Measurements from ENCODE around the gene ZBTB8OS.

The ZBTB8OS gene

GRCh38 chr1:32611859-32612188 is 38.5 kb downstream of the ZBTB8OS start:
- no peak for DNase-seq (ENCODE audit: low read depth, low spot score)

DNA sequence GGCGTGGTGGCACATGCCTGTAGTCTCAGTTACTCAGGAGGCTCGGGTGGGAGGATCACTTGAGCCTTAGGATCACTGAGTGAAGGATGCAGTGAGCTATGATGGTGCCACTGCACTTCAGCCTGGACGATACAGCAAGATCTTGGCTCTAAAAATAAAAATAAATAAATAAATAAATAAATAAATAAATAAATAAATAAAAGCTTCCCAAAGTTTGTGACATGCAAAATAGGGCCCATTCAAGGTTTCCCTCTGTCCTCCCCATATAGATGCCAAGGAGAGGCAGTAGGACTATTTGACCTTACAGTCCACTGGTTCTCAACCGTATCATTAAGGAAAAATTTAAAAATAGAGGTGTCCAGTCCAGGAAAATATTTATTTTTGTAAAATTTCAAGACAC is 41.2 kb downstream of the ZBTB8OS start:
- no peak for DNase-seq (ENCODE audit: low read depth, low spot score)

DNA sequence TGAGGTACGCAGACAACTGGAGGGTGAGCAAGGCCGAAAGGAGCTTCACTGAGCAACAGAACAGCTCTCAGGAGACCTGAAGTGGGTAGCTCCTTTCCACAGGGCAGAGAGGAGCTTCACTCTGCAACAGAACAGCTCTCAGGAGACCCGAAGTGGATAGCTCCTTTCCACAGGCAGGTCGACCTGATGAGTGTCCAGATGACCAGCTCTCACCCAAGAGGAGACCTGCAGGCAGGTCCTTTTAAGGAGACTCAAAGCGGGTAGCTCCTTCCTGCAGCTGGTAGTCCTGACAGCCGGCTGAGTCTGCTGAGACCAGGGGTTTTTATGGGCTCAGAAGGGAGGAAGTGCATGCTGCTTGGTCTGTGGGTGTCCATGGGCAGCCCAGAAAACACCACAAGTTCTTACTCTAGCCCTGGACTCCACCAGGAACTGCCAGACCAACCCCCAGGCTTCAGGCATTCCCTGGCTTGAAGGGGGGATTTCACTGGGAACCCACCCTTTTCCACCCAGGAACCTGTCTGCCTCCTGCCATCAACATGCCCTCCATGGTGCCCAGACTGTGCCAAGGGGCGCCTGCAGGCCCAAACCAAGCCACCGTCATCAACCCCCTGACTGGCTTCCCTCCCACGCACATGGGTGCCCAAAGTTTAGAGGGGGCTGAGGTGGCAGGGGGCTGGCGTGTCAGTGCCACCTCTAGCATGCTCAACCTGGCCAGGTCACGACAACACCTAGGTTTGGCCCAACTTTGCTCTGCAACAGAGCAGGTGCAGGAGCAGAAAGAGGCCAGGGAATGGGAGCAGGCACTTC is 43.6 kb downstream of the ZBTB8OS start:
- DNase-seq (ENCODE audit: low read depth, low spot score), result no peak

DNA sequence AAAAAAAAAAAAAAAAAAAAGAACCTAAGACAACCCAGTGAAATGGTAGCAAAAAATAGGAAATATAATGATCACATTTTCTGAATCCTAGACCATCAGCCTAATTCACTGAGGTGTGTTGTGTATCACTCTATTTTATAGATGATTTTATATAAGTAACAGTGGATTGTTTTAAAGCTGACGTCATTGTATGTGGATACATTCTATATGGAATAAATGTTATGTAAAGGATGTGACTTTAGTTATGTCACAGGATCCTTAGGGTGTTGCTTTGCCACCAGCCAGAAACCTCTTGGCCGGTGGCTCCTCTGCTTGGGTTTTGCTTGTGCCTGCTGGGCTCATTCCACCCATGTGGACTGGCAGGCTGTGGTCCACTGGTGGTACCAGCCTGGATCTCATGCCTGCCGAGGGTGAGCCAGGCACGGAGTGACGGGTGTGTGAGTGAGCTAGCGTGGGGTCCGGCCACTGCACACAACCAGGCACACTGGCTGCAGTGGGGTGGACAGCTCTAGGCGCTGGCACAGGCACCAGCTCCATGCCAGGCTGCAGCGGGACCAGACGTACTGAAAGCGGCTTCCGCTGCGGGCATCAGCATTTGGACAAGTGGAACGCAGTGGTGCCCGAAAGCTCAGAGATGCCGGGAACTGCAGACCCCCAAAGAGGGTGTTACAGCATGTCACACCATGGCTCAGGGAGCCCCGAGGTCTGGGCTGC is 44.5 kb downstream of the ZBTB8OS start:
- no peak for DNase-seq (ENCODE audit: low read depth, low spot score)

DNA sequence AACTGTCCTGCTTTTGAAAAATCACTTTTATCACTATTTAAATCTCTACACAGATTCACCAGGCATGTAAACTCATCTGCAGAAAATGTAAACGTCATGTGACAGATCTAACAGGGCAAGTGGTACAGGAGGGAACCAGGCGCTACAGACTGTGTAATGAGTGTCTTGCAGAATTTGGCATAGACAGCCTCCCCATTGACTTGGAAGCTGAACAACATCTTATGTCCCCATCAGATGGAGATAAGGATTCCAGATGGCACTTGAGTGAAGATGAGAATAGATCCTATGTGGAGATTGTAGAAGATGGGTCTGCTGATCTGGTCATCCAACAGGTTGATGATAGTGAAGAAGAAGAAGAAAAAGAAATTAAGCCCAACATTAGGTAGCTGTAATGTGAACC is 50.3 kb downstream of the ZBTB8OS start:
- no peak for DNase-seq (ENCODE audit: low read depth, low spot score)

- DNase-seq (ENCODE audit: low read depth, low spot score), result no peak
These were observed 57.4 kb downstream of the ZBTB8OS start for GRCh38 chr1:32592943-32593342.

- DNase-seq (ENCODE audit: low read depth, low spot score), result no peak
These were observed 69.9 kb downstream of the ZBTB8OS start for GRCh38 chr1:32580348-32581017.
